ENCODE results near the gene SIRT2.
A peak's percentile ranks its signal among the peaks of the same experiment; 100 is the strongest.
"Not testable (repeated sequence)": the region's sequence is repeated elsewhere in the genome, so short reads cannot be mapped to it uniquely, and the experiment has no call there.

SIRT2 gene

DNA sequence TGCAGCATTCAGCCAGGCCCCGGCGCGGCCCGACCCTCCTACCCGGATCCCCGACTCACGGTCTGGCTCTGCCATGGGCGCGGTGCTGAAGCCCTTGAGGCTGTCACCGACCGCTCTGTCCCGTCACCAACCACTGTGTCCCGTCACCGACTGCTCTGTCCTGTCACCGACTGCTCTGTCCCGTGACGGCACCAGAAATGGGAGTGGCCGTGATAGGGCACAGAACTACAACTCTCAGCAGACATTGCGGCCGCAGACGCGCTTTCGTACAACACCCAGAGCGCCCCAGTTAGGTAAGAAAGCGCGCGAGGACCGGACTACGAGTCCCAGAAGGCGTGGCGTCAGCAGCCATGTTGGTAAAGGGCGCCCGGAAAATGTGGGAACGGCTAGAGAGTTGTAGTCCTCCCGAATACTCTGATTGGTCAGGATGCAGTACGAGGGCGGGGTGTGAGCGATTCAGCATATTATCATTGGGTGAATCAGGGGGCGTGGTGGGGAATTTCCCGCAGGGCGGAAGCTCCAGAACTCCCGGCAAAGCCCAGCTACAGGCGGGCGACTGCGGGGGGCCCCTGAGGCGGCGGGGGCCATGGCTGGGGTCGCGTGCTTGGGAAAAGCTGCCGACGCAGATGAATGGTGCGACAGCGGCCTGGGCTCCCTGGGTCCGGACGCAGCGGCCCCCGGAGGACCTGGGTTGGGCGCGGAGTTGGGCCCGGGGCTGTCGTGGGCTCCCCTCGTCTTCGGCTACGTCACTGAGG, at the start of gene SIRT2, which contains the start of gene NFKBIB:
TSS of gene SIRT2 (minus strand) at position 172 of the 755 bp plus-strand sequence. CDS start at position 75, 97 bp downstream.
TSS of gene NFKBIB (plus strand) at position 523 of the 755 bp plus-strand sequence. CDS start at position 587, 64 bp downstream.
- POLR2A ChIA-PET, result interaction anchor here (0.6 to 1.7 kb wide), 11 partner anchors 12 to 281 kb away, joined by 3 to 14 read pairs (median 4); partner anchors contain the start of genes ACTN4, EIF3K, HNRNPL and MRPS12
- CTCF ChIA-PET, result interaction anchor here (1.7 to 1.8 kb wide), 2 partner anchors 12 to 30 kb away, joined by 5 to 9 read pairs; partner anchors contain the start of gene SARS2
- TF ChIP-seq ELF4 (IDR thresholded peaks at IDR 0.05) (peak; percentile 90), TARDBP (IDR thresholded peaks at IDR 0.05) (no peak), ARNT (IDR thresholded peaks at IDR 0.05) (no peak), HDGF (IDR thresholded peaks at IDR 0.05; ENCODE audit: borderline replicate concordance) (no peak), L3MBTL2 (conservative IDR thresholded peaks at IDR 0.05) (peak; percentile 84), CTBP1 (IDR thresholded peaks at IDR 0.05; ENCODE audit: borderline replicate concordance) (no peak), SP1 (IDR thresholded peaks at IDR 0.05) (no peak), FOXA1 (IDR thresholded peaks at IDR 0.05) (no peak), ZNF384 (IDR thresholded peaks at IDR 0.05) (no peak), LEF1 (IDR thresholded peaks at IDR 0.05; ENCODE audit: borderline replicate concordance) (no peak), NFRKB (IDR thresholded peaks at IDR 0.05) (no peak), FOXK2 (IDR thresholded peaks at IDR 0.05) (no peak), FOXM1 (IDR thresholded peaks at IDR 0.05; ENCODE audit: borderline replicate concordance) (no peak), BHLHE40 (IDR thresholded peaks at IDR 0.05; ENCODE audit: borderline replicate concordance) (no peak), SUZ12 (IDR thresholded peaks at IDR 0.05) (no peak)
- TF ChIP-seq, protein P1, sequence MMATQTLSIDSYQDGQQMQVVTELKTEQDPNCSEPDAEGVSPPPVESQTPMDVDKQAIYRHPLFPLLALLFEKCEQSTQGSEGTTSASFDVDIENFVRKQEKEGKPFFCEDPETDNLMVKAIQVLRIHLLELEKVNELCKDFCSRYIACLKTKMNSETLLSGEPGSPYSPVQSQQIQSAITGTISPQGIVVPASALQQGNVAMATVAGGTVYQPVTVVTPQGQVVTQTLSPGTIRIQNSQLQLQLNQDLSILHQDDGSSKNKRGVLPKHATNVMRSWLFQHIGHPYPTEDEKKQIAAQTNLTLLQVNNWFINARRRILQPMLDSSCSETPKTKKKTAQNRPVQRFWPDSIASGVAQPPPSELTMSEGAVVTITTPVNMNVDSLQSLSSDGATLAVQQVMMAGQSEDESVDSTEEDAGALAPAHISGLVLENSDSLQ (IDR thresholded peaks at IDR 0.05), result peak; percentile 88
- peak; percentile 97 for DNase-seq (ENCODE audit: extremely low spot score)

DNA sequence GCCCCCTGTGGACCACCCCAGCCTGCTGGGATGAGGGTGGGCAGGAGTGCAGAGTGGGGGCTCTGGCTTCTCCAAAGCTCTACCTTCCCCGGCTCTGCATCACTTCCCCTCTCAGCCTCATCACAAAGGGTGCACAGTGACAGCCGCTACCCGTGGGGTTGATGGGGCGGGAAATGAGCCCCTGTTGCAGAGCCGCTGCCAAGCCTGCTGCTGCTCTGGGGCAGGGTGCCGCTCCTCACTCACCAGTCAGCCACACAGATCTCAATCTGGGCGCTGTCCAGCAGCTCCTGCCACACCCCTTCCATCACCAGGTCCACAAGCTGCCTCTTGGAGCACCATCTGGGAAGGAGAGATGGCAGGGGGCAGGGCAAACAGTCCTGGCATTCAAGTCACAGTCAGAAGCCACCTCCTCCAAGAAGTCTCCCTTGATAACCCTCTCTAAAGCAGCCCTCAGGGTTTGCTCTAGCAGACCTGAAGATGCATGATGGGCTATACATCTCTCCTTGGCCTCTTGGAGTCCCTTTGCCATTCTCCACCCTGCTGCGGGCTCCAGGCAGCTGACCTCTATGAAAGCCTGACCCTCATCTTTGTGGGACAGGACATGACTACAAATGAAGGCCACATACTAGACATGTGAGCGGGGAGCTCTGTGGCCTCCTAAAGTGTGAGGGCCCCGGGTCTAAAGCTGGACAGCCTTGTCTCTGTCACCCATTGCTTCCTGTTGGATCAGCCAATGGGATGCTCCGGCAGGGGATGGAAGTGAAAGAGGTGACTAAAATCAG, 47.0 kb upstream of the SIRT2 start:
- POLR2A ChIA-PET, result no interaction called here
- TF ChIP-seq LEF1 (IDR thresholded peaks at IDR 0.05; ENCODE audit: borderline replicate concordance), result no peak
- TF ChIP-seq SUZ12 (IDR thresholded peaks at IDR 0.05), result no peak
- DNase-seq (ENCODE audit: extremely low spot score), result no peak
- CTCF ChIA-PET, result interaction anchor here (0.5 kb wide), 1 partner anchor 46 kb away, joined by 5 read pairs; no protein-coding TSS in a partner anchor

DNA sequence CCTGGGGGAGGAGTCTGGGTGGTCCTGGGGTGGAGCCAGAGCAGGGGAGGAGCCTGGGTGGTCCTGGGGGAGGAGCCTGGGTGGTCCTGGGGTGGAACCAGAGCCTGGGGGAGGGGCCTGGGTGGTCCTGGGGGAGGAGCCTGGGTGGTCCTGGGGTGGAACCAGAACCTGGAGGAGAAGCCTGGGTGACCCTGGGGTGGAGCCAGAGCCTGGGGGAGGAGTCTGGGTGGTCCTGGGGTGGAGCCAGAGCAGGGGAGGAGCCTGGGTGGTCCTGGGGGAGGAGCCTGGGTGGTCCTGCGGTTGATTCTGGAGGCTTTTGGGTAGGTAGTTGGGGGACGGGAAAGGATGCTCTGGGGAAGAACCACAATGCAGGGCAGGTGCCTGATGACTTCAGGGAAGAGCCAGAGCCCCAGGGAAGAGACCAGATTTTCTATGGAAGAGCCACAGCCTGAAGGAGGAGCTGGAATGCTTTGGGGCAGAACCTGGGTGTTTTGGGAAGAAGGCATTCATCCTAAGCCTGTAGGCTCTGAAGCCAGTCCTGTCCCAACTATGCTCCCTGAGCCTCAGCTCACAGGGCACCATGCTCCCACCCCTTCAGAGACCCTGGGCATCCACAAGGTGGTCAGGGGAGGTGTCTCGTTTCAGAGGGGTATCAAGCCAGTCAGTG, 46.3 kb upstream of the SIRT2 start:
- TF ChIP-seq SP1 (IDR thresholded peaks at IDR 0.05) (peak; percentile 61), LEF1 (IDR thresholded peaks at IDR 0.05; ENCODE audit: borderline replicate concordance) (no peak)
- CTCF ChIA-PET, result interaction anchor here (0.5 to 0.6 kb wide), 2 partner anchors 15 to 45 kb away, joined by 3 to 5 read pairs; partner anchors contain the start of gene MRPS12
- DNase-seq (ENCODE audit: extremely low spot score), result no peak
- POLR2A ChIA-PET, result no interaction called here

DNA sequence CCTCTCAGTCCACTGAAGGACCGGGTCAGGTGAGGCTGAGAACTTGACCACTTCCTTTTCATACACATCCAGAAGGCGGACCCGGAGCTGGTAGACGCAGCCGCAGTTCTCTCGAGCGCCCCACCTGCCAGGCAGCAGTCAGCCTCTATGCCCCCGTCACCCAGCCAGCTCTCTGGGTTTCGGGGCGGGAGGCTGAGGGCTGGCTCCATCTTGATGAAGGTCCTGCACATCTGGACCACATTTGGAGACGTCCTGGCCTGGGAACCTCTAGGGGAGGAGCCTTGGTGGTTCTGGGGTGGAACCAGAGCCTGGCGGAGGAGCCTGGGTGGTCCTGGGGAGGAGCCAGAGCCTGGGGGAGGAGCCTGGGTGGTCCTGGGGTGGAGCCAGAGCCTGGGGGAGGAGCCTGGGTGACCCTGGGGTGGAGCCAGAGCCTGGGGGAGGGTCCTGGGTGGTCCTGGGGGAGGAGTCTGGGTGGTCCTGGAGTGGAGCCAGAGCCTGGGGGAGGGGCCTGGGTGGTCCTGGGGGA, 45.6 kb upstream of the SIRT2 start:
- POLR2A ChIA-PET, result no interaction called here
- TF ChIP-seq L3MBTL2 (conservative IDR thresholded peaks at IDR 0.05) (no peak), SP1 (IDR thresholded peaks at IDR 0.05) (no peak), CTBP1 (IDR thresholded peaks at IDR 0.05; ENCODE audit: borderline replicate concordance) (no peak)
- CTCF ChIA-PET, result interaction anchor here (0.6 kb wide), 1 partner anchor 14 kb away, joined by 3 read pairs; the partner anchor contains the start of gene MRPS12
- no peak for DNase-seq (ENCODE audit: extremely low spot score)

DNA sequence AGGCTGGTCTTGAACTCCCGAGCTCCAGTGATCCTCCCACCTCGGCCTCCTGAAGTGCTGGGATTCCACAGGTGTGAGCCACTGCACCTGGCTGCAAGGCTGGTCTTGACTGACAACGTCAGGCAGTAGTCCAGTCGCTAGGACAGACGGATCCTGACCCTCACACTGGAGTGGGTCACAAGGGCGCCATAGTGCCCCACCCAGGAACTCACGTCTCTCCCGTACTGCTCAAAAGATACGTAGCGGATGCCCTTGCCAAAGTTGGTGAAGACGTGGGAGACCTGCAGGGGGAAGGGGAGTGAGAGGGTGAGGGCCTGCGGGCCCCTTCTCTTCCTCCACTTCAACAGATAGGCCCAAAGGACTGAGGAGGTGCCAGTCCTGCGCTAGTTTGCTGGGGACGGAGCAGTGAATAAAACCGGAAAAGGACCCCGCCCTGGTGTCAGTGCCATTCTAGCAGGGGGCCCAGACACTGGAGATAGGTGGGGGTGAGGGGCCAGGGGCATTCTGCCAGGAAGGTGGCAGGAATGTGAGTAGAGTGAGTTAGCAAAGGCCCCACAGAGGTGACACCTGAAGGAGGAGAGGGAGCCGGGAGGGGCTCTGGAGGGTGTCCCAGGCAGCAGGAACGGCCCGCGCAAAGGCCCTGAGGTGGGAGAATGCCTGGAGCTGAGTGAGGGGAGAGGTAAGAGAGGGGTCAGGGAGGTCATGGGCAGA, 43.2 kb upstream of the SIRT2 start:
- DNase-seq (ENCODE audit: extremely low spot score), result no peak
- ChIA-PET CTCF (interaction anchor here (0.6 kb wide), 1 partner anchor 707 kb away, joined by 3 read pairs; no protein-coding TSS in a partner anchor), POLR2A (no interaction called here)
- TF ChIP-seq ZNF384 (IDR thresholded peaks at IDR 0.05), result no peak
- TF ChIP-seq ELF4 (IDR thresholded peaks at IDR 0.05), result no peak
- no peak for TF ChIP-seq SP1 (IDR thresholded peaks at IDR 0.05)
- no peak for TF ChIP-seq L3MBTL2 (conservative IDR thresholded peaks at IDR 0.05)
- TF ChIP-seq FOXM1 (IDR thresholded peaks at IDR 0.05; ENCODE audit: borderline replicate concordance), result no peak
- no peak for TF ChIP-seq TARDBP (IDR thresholded peaks at IDR 0.05)
- no peak for TF ChIP-seq HDGF (IDR thresholded peaks at IDR 0.05; ENCODE audit: borderline replicate concordance)
- no peak for TF ChIP-seq BHLHE40 (IDR thresholded peaks at IDR 0.05; ENCODE audit: borderline replicate concordance)
- TF ChIP-seq NFRKB (IDR thresholded peaks at IDR 0.05), result no peak

DNA sequence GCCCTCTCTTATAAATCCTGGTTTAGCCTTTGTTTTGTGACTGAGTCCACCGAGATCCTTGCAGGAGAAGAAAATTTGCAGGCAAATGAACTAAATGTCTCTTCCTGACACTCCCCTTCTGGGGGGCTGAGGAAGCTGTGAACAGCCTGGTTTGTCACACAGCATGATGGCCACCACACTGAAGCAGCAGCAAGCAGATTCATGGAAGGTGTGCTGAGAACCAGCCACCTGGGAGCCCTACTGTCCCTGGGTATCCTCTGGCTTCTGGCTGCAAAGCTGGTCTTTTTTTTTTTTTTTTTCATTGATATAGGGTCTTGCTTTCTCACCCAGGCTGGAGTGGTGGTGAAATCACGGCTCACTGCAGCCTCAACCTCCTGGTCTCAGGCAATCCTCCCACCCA, 42.6 kb upstream of the SIRT2 start:
- ChIA-PET POLR2A (no interaction called here), CTCF (interaction anchor here (0.6 kb wide), 1 partner anchor 708 kb away, joined by 3 read pairs; no protein-coding TSS in a partner anchor)
- DNase-seq (ENCODE audit: extremely low spot score), result no peak
- TF ChIP-seq FOXK2 (IDR thresholded peaks at IDR 0.05), result no peak
- TF ChIP-seq LEF1 (IDR thresholded peaks at IDR 0.05; ENCODE audit: borderline replicate concordance), result no peak
- no peak for TF ChIP-seq CTBP1 (IDR thresholded peaks at IDR 0.05; ENCODE audit: borderline replicate concordance)
- TF ChIP-seq TARDBP (IDR thresholded peaks at IDR 0.05), result no peak

DNA sequence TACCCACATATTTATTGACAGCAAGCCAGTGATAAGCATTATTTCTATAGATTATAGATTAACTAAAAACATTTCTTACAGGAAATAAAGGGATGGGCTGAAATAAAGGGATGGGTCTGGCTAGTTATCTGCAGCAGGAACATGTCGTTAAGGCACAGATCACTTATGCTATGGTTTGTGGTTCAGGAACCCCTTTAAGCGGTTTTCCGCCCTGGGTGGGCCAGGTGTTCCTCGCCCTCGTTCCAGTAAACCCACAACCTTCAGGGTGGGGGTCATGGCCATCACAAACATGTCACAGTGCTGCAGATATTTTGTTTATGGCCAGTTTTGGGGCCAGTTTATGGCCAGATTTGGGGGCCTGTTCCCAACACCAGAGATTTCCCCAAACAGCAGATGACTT, 42.0 kb upstream of the SIRT2 start:
- CTCF ChIA-PET; POLR2A ChIA-PET; DNase-seq (ENCODE audit: extremely low spot score): not testable (repeated sequence)

All from HEK293T (cell line).